Medulla oblongata (tissue), 1 donor: ENCODE measurements around the gene GPC3.

Source experiments
- DNase-seq: peaks from one replicate; pipeline ENCODE4 v3.0.0-alpha.2; 2015; ENCODE audit errors: extremely low spot score

The GPC3 gene

GRCh38 chrX:133840415-133840814 lies 145.0 kb downstream of the GPC3 start:
- no peak for DNase-seq

GRCh38 chrX:133838761-133839676 lies 146.4 kb downstream of the GPC3 start:
- DNase-seq, result peak; percentile 51

DNA sequence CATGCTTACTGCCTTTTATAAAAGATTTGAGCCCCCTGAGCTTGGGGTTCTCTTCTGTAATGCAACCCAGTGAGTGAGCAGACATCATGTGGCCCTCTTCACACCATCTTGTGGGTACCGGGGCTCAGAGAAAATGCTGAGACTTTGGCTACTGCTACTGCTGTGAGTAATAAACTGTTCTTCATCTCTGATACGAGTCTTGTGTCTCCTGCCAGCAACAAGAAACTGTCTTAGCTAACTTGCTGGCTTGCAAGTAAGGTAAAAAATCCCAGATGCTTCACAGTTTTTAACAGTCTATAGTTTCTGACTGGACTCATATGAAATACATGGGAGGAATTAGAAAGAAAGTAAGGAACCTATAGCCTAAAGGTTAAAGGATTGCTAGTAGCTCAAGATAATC lies 148.3 kb downstream of the GPC3 start:
- DNase-seq, result no peak

DNA sequence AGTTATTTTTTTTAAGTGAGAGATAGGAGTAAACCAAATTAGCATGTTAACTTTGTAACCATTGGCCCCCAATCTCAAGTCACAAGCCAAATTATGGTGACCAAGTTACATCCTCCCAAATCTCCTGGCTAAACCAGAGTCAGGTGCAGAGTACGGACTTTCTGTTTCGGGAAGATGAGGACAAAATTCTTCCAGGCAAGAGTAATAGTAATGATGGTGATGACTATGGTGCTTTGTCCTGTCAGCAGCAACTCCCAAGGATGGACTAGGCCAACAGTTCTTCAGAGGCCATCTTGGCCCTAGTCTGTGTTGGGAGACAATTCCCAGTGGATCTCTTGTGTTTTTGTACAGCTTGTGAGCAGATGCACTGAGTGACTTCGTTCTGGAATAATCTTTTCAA lies 148.8 kb downstream of the GPC3 start:
- DNase-seq, result no peak

GRCh38 chrX:133834771-133835170 lies 150.6 kb downstream of the GPC3 start:
- DNase-seq, result no peak

- DNase-seq, result no peak
Observed at GRCh38 chrX:133819546-133819945, 165.8 kb downstream of the GPC3 start.

GRCh38 chrX:133818019-133818418 lies 167.4 kb downstream of the GPC3 start:
- no peak for DNase-seq

GRCh38 chrX:133815496-133815895 lies 169.9 kb downstream of the GPC3 start:
- DNase-seq, result no peak

- no peak for DNase-seq
Observed at GRCh38 chrX:133813971-133814370, 171.4 kb downstream of the GPC3 start.

GRCh38 chrX:133812402-133812801 lies 173.0 kb downstream of the GPC3 start:
- no peak for DNase-seq

GRCh38 chrX:133810925-133811324 lies 174.5 kb downstream of the GPC3 start:
- no peak for DNase-seq

GRCh38 chrX:133804072-133804471 lies 181.3 kb downstream of the GPC3 start:
- DNase-seq, result no peak

GRCh38 chrX:133796282-133796681 lies 189.1 kb downstream of the GPC3 start:
- DNase-seq, result no peak

DNA sequence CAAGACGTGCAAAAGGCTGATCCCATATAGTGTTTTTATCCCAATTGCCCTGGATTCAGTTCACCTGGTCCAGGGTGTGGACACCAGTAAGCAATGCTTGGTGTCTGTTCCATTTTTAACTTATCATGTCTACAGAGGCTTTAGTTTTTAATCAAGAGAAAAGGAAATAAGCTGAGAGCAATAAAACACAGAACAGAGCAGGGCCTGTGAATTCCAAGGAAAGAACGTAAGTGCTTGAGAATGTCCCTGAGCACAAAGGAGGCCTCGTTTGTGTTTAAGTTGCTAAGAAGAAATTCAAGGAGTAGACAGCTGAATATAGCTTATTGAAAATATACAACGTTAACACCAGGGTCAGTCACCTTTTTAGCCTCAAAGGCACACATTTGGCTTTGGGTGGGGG lies 191.3 kb downstream of the GPC3 start:
- no peak for DNase-seq

DNA sequence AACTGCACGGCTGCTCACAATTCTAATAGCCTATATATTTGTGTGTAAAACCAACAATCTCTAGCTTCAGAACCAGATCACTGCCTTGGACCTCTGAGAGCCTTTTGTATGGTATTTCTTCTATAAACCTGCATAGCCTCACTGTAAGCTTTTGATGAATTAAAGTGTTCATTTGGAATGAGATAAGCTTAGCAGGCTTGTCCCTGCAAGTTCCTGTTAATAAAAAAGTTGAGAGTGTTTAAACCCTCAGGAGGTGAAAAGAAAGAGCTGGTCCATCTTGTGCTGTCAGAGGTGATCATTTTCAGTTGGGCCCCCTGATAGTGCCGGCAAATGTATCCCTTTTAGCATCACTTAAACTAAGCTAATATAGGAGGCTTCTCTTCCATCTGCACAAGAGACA lies 191.8 kb downstream of the GPC3 start:
- no peak for DNase-seq

DNA sequence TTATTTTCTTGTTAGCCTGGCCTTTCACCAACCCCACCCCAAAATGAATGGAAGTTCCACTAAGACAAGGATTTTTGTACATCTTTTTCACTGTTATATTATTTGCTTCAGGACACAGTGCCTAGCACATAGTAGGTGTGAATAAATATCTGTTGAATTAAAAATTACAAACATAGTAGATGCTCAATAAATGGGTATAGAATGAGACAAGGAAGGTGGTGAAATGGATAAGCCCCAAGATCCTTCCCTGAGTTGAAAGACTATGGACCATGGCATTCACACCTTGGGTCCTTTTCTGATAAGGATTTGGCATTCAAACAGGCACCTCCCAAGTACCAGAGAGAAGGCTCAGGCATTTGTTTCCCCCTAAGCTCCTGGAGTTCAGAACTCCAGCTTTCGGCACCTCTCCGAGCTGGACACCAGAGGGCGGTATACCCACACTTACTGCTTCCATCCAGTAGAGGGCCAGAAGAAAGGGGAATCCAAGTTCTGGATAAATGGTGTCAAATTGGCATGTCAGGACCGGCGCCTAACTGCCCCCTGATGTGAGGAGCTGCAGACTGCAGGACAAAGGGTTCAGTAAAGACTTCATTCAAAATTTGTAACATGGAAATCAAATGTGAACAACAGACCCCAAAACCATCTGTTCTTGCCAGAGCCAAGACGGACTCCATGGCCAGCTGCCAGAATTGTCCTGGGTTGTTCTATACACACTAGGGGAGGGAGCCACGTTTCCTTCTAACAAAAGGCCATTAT lies 193.0 kb downstream of the GPC3 start:
- peak; percentile 76 for DNase-seq

DNA sequence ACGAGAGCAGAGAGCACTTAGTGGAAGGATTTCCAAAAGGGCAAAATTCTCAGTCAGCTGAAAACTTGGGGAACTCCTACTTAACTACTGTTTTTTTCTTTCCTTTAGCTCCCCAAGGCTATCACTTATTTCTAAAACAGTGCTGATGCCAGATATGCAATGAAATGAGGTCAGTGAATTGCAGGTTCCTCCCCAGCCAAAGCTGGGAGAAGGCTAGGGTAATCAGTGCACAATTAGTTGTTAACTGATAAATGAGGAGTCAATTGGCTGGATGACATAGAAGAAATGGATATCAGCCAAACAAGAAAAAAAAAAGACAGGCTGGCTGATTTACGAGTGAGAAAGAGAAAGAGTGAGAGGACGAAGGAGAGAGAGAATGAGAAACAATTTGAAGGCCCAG lies 195.6 kb downstream of the GPC3 start:
- DNase-seq, result no peak

GRCh38 chrX:133786382-133786781 lies 199.0 kb downstream of the GPC3 start:
- DNase-seq, result no peak

GRCh38 chrX:133783274-133783673 lies 202.1 kb downstream of the GPC3 start:
- DNase-seq, result peak; percentile 34

- DNase-seq, result no peak
Observed at GRCh38 chrX:133781174-133781573, 204.2 kb downstream of the GPC3 start.

GRCh38 chrX:133776072-133776471 lies 209.3 kb downstream of the GPC3 start:
- no peak for DNase-seq

GRCh38 chrX:133774807-133775206 lies 210.6 kb downstream of the GPC3 start:
- DNase-seq, result no peak

DNA sequence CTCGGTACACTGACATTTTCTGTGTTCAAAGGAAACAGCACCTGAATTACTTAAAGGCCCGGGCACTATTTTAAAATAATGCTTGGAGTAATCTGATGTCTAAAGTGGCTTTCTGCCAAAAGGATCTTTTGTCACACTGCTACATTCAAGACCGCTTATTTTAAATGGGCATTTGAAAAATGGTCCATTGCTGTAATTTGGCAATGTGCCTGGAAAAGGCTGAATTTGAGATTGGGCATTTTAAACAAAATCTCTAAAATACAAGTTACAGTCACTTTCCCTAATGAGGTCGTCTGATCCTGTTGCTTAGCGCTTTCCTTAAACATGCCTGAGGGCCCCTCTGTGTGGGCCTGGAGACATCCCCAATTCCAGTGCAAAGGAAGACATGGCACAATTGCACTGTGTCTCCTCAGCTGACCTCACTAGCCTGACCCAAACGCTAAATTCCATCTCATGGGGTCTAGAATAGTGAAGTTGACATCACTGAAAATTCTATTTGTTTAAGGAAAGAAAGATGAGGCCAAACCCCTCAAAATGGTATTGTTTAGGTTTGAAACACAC lies 214.2 kb downstream of the GPC3 start:
- DNase-seq, result no peak
